Large intestine (tissue), 3 donors: ENCODE measurements around the gene MRPL38. TPM values are rescaled to one million over a fixed set of nuclear protein-coding genes. Genes with fewer than 3 reads are reported as not detected.
A peak's percentile ranks its signal among the peaks of the same experiment; 100 is the strongest.
"Not testable (repeated sequence)": the region's sequence is repeated elsewhere in the genome, so short reads cannot be mapped to it uniquely, and the experiment has no call there.

Source experiments
- DNase-seq, 2 donors: peaks; one replicate each; pipeline versions ENCODE4 v3.0.0 to v3.0.0-alpha.2; 2013
- H3K27ac ChIP-seq: one replicate; pipeline ENCODE4 v1.5.1; 2013; ENCODE audit warnings: low read length
- H3K27me3 ChIP-seq: 2 replicates; pipeline ENCODE4 v1.6.1; 2013; ENCODE audit warnings: low read length; ENCODE audit not compliant: control insufficient read depth, insufficient read depth
- H3K36me3 ChIP-seq: 2 replicates; pipeline ENCODE4 v1.6.1; 2013; ENCODE audit warnings: low read length; ENCODE audit not compliant: control insufficient read depth, insufficient read depth
- H3K4me1 ChIP-seq: one replicate; pipeline ENCODE4 v1.6.1; 2013; ENCODE audit warnings: low read length; ENCODE audit not compliant: control insufficient read depth, insufficient read depth
- H3K4me3 ChIP-seq: one replicate; pipeline ENCODE4 v1.5.1; 2013; ENCODE audit warnings: low read length
- H3K9me3 ChIP-seq: one replicate; pipeline ENCODE4 v1.6.1; 2013; ENCODE audit warnings: mild to moderate bottlenecking, low read depth, low read length, moderate library complexity; ENCODE audit not compliant: control insufficient read depth
- WGBS: methylation state at CpG from one replicate; pipeline ENCODE4 v1.1.5; 2013; ENCODE audit warnings: low lambda C conversion rate; ENCODE audit not compliant: insufficient coverage; 5-methylcytosine and 5-hydroxymethylcytosine counted together
- polyA plus RNA-seq: library from polyadenylated mRNA; unstranded; fragments of 120-200 nt; gene quantifications from one replicate; pipeline ENCODE4 v1.2.1, GENCODE V29; 2013

The MRPL38 gene
- polyA plus RNA-seq, 1 donor: 62.1 TPM

DNA sequence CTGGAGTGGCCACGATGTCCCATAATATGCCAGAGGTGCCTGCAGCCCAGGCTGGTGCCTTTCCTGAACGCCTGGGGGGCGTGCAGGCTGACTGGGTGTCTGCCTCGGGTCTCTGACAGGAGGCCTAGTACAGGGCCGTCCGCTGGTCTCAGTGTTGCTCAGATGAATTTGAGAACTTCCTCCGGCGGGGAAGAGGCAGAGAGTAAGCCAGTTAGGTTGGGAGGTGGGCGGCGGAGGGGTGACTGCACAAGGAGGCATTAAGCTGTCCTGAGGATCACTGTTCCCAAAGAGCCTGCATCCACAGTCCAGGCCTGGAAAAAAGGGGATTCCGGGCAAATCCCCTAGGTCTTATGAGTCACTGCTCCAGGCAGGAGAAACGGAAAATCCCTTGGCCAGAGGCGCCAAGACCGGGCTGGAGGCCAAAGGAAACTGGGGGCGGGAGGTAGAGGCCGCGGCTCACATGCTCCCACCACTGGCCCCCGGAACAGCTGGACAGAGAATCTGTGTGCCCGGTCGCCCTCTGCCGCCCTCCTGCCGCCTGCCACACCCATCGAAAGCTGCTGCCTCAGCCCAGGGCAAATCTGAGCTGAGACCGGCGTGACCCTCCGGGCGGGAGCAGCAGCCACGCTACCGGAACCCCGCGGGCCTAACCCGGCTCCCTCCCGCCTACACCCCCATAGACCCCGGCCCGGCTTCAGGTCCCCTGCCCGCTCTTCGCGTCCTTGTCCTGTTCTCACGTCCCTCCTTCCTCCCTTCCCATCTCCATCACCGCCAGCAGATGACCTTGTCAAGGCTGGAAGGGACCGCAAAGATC lies 27.5 kb downstream of the MRPL38 start:
- peak; percentile 71 to 77 for DNase-seq
- Histone ChIP-seq H3K27ac (peak overlapping the region; percentile 70), H3K27me3 (peaks cover 7% of the 10 kb centered on the region), H3K36me3 (peaks cover 13% of the 10 kb centered on the region), H3K4me1 (peaks cover 31% of the 10 kb centered on the region), H3K9me3 (no peaks in the 10 kb centered on the region), H3K4me3 (peak overlapping the region; percentile 56)
- WGBS: 60% methylated on average over 1 of the region's 41 CpGs

DNA sequence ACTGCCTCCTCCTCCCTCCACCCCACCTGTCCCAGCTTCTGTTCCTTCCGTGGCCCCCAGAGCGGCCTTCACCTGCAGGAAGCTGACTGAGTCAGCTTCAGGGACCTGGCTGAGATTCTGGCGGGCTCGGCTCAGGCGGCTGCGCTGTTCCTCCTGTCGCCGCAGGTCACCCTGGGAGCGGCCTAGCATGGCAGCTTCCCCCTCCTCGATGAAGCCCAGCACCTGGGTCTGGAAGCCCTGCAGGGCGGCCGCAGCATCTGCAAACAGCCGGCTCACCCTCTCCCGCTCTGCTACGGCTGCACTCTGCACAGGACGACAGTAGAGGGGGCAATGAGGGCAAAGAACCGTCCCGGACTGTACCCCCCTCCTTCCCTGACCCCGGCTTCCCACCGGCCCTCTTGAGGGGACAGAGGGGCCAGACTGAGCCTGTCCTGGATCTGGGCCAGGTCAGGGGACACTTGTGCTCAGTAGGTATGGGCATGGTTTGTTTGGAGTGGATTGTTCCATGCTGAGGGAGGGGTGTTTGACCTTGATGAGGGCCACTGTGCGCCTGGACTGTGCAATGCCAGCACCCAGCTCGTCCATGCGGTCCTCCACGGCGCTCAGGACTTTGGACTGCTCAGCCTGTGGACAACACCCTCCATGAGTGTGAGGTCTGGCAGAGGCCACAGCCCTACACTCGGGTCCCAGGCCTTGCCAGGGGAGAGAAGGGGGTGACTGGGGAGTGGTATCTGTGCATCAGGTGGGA lies 28.3 kb downstream of the MRPL38 start:
- no CpG with 5 or more reads among the region's 26 CpGs for WGBS
- peak overlapping the region; percentile 56 for H3K4me3 ChIP-seq
- peaks cover 13% of the 10 kb centered on the region for H3K36me3 ChIP-seq
- H3K27ac ChIP-seq: peak overlapping the region; percentile 70
- peaks cover 7% of the 10 kb centered on the region for H3K27me3 ChIP-seq
- H3K9me3 ChIP-seq: no peaks in the 10 kb centered on the region
- DNase-seq: peak in 1 of 2 donors; percentile 54
- H3K4me1 ChIP-seq: peaks cover 31% of the 10 kb centered on the region

DNA sequence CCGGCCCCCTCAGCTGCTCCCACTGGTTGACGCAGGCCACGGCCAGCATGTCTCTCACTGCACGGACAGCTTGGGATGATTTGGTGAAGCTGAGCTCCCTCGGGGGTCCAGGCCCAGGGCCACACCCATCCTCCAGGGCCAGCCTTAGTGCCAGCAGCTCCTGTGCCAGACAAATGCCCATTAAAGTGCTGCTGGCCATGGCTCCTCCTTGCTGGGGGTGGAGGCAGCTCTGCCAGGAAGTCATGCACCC lies 28.8 kb downstream of the MRPL38 start:
- no peak overlapping the region for H3K4me3 ChIP-seq
- H3K4me1 ChIP-seq: peaks cover 31% of the 10 kb centered on the region
- peaks cover 13% of the 10 kb centered on the region for H3K36me3 ChIP-seq
- H3K27me3 ChIP-seq: peaks cover 7% of the 10 kb centered on the region
- no peak for DNase-seq
- no CpG with 5 or more reads among the region's 5 CpGs for WGBS
- H3K27ac ChIP-seq: no peak overlapping the region
- H3K9me3 ChIP-seq: no peaks in the 10 kb centered on the region

DNA sequence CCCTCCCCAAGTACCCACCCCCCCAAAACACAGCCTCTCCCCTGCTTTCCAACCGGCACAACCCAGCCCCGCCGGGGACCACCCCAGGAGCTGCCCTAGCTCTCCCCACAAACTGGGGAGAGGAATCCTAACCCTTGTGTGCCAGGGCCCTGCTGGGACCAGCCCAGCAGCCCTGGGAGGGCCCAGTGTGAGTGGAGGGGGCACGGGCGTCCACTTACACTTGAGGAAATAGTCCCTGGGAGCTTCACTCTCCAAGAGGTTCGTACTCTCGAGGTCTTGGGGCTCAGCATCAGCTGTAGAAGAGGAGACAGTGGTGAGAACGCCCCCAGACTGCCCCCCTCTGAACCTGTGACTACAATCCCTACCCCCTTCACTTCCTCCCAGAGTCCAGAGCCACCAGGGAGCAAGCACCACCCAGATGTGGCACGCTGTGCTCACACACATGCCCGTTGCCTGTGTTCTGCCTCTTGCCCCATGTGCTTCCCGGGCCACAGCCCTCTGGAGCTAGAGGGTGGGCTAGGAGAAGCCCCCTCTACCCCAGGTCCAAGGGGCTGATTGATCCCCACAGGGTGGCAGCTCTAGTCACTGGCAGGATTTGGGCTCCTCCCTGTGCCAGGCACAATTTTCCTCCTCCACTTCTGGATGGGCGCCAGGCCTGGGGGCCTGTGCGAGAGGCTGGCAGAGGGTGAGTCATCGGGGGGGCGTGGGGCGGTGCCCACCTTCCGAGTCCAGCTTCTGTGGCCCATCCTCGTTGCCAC lies 29.3 kb downstream of the MRPL38 start:
- Histone ChIP-seq H3K27me3 (peaks cover 7% of the 10 kb centered on the region), H3K36me3 (peaks cover 13% of the 10 kb centered on the region), H3K4me1 (peaks cover 31% of the 10 kb centered on the region), H3K9me3 (no peaks in the 10 kb centered on the region), H3K27ac (no peak overlapping the region), H3K4me3 (no peak overlapping the region)
- no peak for DNase-seq
- WGBS: no CpG with 5 or more reads among the region's 18 CpGs

DNA sequence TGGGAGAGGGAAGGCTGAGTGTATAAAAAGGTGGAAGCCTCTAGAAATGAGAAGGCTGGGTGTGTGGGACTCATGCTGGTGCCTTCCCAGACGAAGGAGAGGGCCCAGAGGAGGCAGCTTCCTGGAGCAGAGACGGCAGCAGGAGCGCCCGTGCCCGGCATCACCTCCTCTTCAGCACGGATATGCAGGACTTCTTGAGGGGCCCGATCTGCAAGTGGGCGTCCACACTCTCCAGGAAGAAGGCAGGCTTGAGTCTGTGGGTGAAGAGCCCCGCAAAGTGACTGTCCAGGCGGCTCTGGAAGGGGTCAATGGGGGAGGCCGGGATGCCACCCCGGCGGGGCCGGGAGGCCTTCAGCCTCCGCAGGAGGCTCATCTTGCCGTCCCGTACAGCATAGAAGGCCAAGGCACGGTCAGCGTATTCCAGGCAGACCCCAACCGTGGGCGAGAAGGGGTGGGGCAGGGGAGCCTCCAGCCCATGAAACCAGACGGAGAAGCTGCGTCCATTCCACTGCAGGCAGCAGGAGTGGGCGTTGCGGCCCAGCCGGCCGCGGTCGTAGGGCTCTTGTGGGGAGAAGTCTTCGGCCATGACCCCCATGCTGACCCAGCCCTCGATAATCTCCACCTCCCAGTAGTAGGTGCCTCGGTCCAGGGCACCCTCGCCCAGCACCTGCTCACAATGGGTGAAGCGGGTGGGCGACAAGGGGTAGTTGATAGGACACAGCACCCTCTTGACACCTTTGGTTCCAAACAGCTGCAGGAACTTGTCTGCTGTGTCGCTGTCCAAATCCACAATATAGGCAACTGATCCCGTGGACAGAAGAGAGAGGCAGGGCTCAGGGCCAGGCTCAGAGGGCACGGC lies 30.1 kb downstream of the MRPL38 start:
- no peak overlapping the region for H3K27ac ChIP-seq
- DNase-seq: no peak
- H3K36me3 ChIP-seq: peaks cover 13% of the 10 kb centered on the region
- H3K4me1 ChIP-seq: peaks cover 34% of the 10 kb centered on the region
- WGBS: no CpG with 5 or more reads among the region's 38 CpGs
- no peaks in the 10 kb centered on the region for H3K9me3 ChIP-seq
- H3K27me3 ChIP-seq: peaks cover 7% of the 10 kb centered on the region
- no peak overlapping the region for H3K4me3 ChIP-seq

DNA sequence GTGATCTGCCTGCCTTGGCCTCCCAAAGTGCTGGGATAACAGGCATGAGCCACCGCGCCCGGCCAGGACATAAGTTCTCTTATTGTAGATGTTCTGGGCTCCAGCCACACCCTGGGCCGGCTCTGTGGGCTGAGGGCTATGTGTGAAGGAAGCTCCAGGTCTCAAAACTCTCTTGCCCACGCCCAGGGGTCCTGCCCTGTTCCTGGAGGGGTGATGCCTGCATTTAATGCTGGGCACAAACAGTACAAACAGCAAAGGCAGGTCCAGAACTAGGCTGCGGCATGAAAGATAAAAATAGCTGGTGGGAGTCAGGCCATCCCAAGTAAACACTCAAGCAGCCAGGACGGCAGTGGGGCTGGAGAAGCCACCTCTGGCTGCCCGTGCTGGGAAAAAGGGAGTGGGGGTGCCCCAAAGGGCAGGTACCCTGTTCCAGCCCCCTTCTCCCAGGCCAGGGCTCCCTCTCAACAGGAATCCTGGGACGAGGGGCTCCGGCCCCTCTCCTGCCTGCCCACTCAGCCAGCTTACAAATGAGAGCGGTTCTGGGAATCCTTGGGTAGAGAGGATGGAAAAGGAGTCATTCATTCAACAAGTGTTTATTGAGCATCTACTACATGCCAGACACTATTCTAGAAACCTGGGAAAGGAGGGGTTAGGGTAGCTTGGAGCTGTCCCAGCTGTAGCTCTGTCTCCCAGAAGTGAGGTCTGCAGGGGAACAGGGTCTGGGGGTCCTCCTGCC lies 30.9 kb downstream of the MRPL38 start:
- DNase-seq: no peak
- H3K27me3 ChIP-seq: peaks cover 2% of the 10 kb centered on the region
- H3K36me3 ChIP-seq: peaks cover 13% of the 10 kb centered on the region
- H3K4me1 ChIP-seq: peaks cover 40% of the 10 kb centered on the region
- no peaks in the 10 kb centered on the region for H3K9me3 ChIP-seq
- WGBS: no CpG with 5 or more reads among the region's 11 CpGs
- H3K4me3 ChIP-seq: no peak overlapping the region
- no peak overlapping the region for H3K27ac ChIP-seq

DNA sequence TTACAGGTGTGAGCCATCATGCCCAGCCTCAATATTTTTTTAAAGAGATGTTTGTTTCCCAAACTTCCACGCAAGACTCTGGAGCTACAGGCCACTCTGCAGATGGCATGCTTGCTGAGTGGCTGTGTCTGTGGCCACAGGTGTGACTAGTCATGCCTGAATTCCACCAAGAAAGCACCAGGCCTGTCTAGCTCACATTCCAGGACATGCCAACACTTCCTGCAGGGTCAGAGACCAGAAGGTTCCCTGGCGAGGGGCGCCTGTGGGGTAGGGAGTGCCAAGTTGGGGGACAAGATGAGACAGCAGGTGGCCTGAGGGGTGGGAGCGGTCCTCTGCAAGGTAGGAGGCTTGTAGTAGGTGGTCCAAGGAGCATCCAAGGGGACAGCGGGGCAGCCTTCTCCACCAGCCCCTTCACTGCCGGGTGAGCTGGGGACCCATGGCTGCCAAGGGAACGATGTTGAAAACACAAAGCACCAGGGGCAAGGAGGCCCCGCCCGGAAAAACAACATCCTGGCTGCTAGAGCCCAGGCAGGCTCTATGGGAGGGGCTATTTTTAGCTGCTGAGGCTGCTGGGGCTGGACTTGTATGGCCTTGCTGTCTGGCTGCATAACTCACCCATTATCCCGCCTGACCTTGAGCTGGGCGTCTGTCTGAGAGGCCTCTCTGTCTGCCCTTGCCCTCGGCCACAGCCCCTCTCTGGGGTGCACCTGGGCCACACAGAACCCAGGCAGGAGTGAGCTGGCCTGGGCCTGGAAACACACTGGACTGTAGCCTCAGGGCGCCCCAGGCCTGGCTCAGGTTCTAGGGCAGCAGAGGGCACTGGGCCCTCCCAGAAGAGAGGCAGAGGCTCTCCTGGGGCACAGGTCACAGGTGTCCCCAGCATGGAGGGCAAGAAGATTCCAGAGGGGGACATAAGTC lies 32.0 kb downstream of the MRPL38 start:
- WGBS: no CpG with 5 or more reads among the region's 13 CpGs
- DNase-seq: peak in 1 of 2 donors; percentile 65
- Histone ChIP-seq H3K27me3 (no peaks in the 10 kb centered on the region), H3K36me3 (peaks cover 13% of the 10 kb centered on the region), H3K9me3 (no peaks in the 10 kb centered on the region), H3K4me3 (no peak overlapping the region), H3K4me1 (peaks cover 40% of the 10 kb centered on the region), H3K27ac (peak overlapping the region; percentile 64)

DNA sequence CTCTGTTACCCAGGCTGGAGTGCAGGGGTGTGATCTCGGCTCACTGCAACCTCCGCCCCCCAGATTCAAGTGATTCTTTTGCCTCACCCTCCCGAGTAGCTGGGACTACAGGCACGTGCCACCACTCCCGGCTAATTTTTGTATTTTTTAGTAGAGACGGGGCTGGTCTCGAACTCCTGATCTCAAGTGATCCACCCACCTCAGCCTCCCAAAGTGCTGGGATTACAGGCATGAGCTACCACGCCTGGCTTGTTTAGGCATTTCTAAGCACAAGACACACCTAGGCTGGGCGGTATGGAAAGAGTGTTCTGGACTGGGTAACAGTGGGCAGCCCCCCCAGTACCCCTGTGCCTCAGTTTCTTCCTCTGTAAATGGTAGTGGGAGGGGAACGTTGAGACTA lies 34.5 kb downstream of the MRPL38 start:
- H3K36me3 ChIP-seq, H3K9me3 ChIP-seq, H3K27me3 ChIP-seq, H3K4me3 ChIP-seq, DNase-seq, H3K27ac ChIP-seq: not testable (repeated sequence)
- peaks cover 18% of the 10 kb centered on the region for H3K4me1 ChIP-seq
- 83% methylated on average over 1 of the region's 10 CpGs for WGBS
